ENCODE data around the gene ECE1.
"Not testable (repeated sequence)": the region's sequence is repeated elsewhere in the genome, so short reads cannot be mapped to it uniquely, and the experiment has no call there.

ECE1 gene

DNA sequence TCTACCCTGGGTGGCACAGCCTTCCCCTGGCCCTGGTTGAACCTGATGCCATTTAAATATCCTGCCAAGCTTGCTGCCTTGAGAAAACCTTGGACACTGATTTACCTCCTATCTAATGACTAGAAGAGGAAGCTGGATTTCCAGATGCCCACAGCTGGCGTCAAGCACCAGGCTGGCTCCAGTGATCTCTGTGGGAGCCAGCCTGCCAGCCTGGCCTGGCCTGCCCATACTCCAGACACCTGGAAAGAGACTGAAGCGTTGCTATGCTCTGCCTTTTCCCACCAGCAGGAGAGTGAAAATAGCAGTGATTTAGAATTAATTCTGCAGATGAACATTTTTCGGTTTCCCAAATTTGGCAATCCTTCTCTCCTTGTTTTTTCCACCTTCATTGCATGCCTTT, 102.0 kb downstream of the ECE1 start:
- DNase-seq (ENCODE audit: low read depth, low spot score) = no peak

DNA sequence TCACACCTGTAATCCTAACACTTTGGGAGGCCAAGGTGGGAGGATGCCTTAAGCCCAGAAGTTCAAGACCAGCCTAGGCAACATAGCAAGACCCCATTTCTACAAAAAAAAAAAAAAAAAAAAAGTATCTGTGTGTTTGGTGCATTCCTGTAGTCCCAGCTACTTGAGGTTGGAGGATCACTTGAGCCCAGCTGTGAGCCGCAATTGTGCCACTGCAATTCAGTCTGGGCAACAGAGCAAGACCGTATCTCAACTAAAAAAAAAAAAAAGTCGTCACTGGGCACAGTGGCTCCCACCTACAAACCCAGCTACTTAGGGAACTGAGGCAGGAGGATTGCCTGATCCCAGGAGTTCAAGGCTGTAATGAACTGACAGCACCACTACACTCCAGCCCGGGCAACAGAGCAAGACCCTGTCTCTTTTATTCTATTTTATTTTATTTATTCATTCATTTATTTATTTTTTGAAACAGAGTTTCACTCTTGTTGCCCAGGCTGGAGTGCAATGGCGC, 105.0 kb downstream of the ECE1 start:
- DNase-seq (ENCODE audit: low read depth, low spot score) = no peak

DNA sequence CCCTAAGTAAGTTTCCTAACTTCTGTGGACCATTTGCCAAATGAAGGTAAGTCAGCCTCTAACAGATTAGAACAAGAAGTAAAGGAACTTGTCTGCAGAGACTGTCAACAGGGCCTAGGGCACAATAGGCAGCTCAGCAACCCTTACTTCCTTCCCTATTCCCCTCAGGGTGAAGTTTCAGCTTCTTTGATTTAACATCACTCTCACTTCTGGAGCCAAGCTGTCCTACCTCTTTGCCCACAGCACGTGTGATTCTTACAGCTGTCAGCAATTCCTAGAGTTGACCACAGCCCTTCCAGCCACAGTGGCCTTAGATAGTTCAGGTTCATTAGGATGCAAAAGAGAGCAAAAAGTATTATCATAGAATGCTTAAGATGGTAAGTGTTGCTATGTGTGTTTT, 106.0 kb downstream of the ECE1 start:
- DNase-seq (ENCODE audit: low read depth, low spot score) = no peak

DNA sequence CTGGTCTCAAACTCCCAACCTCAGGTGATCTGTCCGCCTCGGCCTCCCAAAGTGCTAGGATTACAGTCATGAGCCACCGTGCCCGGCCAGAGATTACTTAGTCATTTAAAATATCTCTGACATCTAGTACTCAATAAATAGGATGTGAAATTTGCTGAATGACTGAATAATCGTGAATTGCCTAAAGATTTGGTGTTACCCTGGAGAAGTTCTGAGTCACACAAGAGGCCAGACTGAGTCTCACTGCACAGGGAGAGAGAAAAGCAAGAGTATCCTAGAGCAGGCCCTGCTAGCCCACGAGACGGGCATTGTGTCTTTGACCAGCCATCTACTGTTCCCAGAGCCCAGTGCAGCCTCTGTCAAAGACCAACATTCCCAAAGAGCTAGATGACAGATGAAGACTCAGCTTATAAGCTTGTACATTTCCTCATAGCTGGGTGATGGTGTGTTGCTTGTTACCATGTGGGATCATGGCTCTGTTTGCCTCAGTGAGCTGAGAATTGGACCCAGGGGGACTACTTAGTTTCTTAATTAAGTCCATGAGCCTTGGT, 108.0 kb downstream of the ECE1 start:
- DNase-seq (ENCODE audit: low read depth, low spot score) = no peak

DNA sequence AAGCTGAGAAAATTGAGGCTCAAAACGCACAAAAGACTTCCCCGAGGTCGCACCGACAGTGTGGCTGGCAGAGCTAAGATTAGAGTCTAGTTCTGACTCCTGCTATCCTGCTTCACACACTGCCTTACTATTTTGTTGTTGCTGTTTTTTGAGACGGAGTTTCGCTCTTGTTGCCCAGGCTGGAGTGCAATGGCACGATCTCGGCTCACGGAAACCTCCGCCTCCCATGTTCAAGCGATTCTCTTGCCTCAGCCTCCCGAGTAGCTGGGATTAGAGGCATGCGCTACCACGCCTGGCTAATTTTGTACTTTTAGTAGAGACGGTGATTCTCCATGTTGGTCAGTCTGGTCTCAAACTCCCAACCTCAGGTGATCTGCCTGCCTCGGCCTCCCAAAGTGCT, 112.0 kb downstream of the ECE1 start:
- DNase-seq (ENCODE audit: low read depth, low spot score) = not testable (repeated sequence)

DNA sequence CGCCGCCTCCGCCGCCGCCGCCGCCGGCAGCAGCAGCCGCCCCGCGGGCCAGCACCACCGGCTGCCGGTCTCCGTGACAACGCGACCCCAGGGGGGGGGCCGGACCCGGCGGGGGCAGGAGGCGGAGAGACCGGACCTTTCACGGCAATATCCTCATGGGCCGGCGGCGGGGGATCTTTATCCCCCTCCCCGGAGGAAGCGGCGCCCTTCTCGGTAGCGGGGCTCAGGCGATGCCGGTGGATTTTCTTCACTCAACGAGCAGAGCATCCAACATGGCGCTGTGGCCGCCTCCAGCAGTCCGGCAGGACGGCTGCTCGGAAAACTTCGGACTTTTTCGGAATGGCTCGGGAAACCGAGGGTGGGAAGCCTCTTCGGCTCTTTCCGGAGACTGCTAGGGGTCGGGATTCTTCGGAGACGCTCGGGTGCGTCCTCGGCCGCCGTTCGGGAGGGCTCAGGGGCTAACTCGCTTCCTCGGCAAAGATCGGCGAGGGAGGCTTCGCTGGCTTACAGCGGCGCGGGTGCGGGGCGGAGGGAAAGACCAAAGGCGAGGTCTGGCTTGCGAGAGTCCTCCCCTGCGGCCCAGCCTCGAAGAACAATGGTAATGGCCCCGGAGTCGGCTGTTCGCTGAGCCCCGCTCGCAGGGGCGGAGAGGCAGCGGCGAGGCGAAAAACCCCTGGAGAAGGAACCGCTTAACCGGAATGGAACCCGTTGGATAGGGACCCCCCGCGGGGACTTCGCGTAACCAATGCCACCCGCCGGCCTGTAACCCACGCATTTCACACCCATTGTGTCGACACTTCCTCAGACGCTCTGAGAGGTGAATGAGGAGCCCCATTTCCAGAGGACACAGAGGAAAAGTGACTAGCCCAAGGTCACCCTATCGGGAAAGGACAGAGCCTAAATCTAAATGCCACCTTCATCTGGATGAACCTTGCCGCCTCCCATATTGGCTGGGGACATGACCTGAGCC, 113.4 kb downstream of the ECE1 start, which contains the start of gene EIF4G3:
Gene EIF4G3, minus strand, starts transcription at position 312 of the 970 bp plus-strand sequence. CDS start 174,155 bp downstream, outside the sequence.
- peak; percentile 75 for DNase-seq (ENCODE audit: low read depth, low spot score)

DNA sequence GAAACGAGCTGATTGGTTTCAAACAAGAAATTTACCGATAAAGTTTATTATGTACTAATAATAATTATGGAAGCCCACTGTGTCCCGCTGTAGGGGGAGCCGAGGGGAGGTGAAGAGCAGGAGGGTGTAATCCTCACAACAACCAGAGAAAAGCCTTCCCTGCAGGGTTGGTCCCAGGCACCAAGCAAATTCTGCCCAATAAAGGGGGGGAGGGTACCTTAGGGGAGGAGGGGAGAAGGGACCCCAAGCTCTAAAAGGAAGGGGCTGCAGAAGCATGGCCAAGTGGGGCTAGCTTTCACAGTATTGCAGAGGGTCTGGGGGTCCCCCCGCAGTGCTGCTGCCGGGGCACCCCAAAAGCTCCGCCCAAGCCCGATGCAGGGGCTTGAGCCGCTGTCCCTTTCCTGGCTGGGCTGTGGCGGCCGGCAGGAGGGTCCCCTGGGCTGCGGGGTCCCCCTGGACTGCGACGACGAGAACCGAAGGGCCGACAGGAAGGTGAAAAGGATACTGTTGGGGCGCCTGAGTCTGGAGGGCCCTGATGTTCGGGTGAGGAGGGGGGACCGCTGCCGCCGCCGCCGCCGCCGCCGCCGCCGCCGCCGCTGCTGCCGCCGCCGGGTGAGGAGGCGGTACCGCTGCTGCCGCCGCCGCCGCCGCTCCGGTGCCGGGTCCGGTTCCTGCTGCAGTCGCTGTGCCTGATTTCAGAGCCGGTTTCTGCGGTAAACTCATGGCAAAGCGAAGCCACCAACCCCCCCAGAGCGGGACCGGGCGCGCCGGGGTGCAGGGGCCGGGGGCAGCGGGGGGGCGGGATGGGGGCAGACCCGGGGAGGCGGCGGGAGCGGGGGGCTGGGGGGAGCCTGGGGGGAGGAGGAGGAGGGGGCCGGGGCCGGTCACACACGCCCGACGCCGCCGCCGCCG, 114.3 kb downstream of the ECE1 start:
- no peak for DNase-seq (ENCODE audit: low read depth, low spot score)

DNA sequence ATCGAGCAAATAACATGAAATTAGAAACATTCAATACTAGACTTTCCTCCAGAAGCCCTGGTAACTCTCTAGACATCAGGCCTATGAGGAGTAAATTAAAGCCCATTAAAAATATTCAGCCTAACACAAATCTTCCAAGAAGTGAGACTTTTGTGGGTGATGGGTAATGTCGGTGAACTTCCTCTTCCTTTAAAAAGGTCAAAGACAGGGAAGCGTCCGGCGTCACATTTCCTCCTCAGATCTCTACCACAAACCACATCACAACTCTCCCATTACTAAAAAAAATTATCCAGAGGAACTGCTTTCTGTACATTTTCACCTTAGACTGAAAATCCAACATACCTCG, 115.0 kb downstream of the ECE1 start:
- no peak for DNase-seq (ENCODE audit: low read depth, low spot score)

DNA sequence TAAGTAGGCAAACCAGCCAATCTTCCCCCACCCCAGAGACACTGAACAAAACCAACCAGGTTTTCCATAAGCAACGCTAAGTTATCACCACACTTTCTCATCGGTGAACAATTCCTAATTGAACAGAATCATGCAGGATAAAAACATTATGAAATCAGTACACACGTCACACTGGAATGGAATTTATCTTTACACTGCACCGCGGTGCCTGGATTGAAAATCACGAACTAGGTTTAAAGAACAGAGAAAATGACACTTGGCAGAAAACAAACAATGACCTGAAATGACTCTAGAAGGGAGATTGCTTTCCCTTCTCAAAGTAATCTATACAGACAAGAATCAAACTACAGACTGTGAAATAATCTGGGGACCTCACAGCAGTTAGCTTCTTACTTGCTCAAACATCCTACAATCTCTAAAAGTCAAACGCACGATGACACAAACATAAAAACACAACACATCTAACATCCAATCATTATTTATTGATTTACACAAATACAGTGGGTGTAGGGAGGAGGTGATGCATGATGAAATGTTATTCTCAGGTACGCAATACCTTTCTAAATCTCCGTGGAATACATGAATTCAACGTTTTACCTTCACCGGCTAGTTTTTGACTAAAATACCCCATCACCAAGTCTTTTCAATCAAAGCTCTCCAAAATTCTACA, 115.5 kb downstream of the ECE1 start:
- DNase-seq (ENCODE audit: low read depth, low spot score) = no peak

DNA sequence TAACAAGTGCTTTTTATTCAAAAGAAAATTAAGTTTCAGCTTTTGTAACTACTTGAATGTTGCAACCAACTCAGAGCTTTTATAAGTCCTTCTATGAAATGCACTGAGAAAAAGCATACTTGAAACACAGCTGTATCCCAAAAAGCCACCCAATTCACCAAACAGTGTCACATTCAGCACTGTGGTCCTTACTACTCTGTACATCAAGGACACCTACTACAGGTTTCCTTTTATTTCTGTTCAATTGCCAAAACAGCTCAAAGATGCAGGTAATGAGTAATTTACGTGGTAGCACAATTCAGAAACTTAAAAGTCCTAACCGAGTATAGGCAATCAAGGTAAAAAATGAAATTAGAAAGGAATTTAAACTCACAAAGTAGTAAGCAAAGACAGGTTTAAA, 116.0 kb downstream of the ECE1 start:
- no peak for DNase-seq (ENCODE audit: low read depth, low spot score)

DNA sequence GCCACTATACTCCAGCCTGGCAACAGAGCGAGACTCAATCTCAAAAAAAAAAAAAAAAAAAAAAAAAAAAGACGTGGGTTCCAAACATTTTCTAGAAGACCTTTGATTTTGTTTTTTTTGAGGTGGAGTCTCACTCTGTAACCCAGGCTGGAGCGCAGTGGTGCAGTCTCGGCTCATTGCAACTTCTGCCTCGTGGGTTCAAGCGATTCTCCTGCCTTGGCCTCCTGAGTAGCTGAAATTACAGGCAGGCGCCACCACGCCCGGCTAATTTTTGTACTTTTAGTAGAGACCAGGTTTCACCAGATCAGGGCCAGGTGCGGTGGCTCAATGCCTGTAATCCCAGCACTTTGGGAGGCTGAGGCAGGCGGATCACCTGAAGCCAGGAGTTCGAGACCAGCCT, 117.2 kb downstream of the ECE1 start:
- not testable (repeated sequence) for DNase-seq (ENCODE audit: low read depth, low spot score)

DNA sequence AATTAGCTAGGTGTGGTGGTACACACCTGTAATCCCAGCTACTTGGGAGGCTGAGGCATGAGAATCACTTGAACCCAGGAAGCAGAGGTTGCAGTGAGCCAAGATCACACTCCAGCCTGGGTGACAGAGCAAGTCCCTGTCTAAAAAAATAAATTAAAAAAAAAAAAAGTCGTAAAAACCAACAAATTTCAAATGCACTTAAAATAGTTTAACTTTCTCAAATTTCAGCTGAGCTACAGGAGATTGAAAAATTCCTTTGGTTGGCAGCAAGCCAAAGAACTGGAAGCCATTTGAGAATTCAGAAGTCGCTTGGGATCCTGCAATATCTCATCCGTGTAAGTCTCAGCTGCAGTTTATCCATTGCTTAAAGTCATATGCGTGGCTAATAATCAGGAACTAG, 119.4 kb downstream of the ECE1 start:
- DNase-seq (ENCODE audit: low read depth, low spot score) = not testable (repeated sequence)

DNA sequence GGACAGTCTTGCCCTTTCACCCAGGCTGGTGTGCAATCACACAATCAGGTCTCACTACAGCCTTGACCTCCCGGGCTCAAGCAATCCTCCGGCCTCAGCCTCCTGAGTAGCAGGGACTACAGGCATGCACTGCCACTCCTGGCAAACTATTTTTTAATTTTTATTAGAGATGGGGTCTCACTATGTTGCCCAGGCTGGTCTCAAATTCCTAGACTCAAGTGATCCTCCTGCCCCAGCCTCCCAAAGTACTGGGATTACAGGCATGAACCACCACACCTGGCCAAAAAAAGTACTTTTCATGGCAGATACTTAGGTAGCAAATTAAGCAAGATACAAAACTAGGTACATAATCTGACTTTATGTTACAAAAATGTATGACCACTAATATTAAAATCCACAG, 121.8 kb downstream of the ECE1 start:
- no peak for DNase-seq (ENCODE audit: low read depth, low spot score)
